SK-N-SH treated with all-trans-retinoic acid at 6 μM for 48 hours (cell line): ENCODE results near the gene RAB21.

Experiments used
- ATAC-seq: fragments of 200-7000 bp; cut with Tn5 transposase; 3 replicates; pipeline ENCODE4 v1.9.1; 2020; ENCODE audit warnings: mild to moderate bottlenecking, moderate library complexity
- BACH2 ChIP-seq: fragments of 250-450 bp; sonication (Bioruptor Pico); IDR thresholded peaks from 2 replicates; pipeline ENCODE4 v1.9.0; 2021; ENCODE audit warnings: mild to moderate bottlenecking, borderline replicate concordance

Gene RAB21

DNA sequence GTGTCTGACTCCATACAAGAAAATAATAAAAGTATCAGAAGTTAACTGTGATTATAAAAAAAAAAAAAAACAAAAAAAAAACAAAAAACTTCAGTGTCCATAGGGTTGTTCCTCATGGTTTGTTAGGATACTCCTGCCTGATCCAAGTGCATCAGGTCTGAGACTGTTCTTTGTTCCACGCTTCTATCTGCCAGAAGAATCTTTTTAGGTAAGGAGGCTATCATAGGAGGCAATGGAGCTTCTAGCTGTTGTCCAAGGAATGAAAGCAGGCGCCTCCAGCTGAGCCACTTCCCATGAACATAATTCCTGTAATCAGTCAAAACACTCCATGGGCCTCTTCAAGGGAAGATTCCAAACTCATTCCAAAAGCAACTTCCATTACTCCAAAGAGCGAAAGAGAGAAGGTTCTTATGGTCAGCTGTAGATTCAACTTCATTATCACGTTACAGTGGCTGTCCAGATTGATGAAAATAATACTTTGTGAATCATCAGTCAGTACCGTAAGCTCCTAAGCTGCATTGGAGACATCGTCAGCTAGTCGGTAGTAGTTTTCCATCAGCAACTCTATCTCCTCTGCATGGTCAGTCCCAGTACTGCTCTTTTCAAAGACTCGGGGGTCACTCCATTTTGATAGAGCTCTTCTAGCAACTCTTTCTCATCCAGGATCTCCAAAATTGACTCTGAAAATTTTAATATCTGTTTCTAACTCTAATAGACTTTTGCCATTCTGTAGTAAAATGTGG, 94.6 kb downstream of the RAB21 start:
- no peak for ATAC-seq
- TF ChIP-seq BACH2 (CRISPR knock-in tag), result no peak
